WI38 (cell line): ENCODE data around the gene GNG10.

Experiments used
- H3K4me3 ChIP-seq: 2 replicates; pipeline ENCODE4 v1.5.1; 2011; ENCODE audit warnings: low read depth, mild to moderate bottlenecking, control low read depth, low read length
- TF ChIP-seq, protein P1 (sequence below): IDR thresholded peaks from 2 replicates; pipeline ENCODE4 v1.5.1; 2012; ENCODE audit warnings: low read depth, mild to moderate bottlenecking, control low read depth, low read length

GNG10 gene

DNA sequence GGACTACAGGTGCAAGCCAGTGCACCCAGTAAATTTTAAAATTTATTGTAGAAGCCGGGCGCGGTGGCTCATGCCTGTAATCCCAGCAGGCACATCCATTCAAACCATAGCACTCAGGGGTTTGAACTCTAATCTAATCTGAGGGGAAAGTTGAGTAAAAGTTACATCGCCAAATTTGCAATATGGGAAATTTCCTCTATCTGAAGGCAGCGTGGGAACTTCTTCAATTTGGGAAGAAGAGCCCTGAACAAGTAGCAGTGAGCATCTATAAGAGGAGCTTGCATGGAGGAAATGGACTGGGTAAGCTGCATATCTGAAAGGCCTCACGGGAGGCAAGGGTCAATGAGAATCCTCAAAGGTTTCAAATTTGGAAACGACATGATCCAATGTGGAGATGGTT lies 33.0 kb upstream of the GNG10 start:
- TF ChIP-seq, protein P1, sequence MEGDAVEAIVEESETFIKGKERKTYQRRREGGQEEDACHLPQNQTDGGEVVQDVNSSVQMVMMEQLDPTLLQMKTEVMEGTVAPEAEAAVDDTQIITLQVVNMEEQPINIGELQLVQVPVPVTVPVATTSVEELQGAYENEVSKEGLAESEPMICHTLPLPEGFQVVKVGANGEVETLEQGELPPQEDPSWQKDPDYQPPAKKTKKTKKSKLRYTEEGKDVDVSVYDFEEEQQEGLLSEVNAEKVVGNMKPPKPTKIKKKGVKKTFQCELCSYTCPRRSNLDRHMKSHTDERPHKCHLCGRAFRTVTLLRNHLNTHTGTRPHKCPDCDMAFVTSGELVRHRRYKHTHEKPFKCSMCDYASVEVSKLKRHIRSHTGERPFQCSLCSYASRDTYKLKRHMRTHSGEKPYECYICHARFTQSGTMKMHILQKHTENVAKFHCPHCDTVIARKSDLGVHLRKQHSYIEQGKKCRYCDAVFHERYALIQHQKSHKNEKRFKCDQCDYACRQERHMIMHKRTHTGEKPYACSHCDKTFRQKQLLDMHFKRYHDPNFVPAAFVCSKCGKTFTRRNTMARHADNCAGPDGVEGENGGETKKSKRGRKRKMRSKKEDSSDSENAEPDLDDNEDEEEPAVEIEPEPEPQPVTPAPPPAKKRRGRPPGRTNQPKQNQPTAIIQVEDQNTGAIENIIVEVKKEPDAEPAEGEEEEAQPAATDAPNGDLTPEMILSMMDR = no peak
- no peak overlapping the region for H3K4me3 ChIP-seq

DNA sequence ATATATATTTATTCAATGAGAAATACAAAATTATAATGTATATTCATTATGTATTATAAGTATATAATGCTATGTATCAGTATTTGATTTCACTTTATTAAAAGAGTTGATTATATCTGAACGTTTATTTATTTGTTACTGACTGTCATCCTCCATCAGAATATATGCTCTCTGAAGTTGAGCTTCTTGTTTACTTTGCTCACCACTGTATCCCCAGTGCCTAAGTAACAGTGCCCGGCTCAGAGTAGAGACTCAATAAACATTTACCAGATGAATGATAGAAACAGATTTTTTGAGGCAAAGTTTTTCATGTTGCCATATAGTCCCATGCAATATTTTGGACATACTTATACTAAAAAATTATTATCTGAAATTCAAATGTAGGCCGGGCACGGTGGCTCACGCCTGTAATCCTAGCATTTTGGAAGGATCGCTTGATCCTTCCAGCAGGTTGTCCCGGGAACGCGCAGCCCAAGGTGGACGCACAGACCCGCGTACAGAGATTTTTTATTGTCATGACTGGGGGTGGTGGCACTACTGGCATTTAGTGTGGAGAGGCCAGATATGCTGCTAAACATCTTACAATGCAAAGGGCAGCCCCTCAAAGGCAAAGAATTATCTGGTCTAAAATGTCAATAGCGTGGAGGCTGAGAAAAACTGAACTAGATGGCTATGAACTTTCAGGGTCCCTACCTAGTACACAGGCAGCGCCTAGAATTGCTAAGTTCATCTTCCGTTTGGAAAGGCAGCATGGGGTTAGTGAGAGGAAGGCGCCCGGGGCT lies 31.0 kb upstream of the GNG10 start:
- H3K4me3 ChIP-seq = peak overlapping the region; percentile 90
- TF ChIP-seq, protein P1 = no peak

DNA sequence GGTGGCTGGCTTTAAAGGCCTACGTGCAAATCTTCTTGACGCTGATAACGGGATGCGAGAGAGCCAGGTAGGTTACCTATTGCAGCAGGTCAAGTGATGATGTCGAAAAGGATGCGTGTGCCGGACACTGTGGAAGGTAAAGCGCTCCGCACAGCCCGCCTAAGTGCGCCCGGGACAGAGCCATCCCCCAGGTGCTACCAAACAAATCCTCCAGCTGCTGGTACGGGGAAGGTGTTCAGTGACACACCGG lies 30.5 kb upstream of the GNG10 start:
- TF ChIP-seq, protein P1 = no peak
- peak overlapping the region; percentile 90 for H3K4me3 ChIP-seq

DNA sequence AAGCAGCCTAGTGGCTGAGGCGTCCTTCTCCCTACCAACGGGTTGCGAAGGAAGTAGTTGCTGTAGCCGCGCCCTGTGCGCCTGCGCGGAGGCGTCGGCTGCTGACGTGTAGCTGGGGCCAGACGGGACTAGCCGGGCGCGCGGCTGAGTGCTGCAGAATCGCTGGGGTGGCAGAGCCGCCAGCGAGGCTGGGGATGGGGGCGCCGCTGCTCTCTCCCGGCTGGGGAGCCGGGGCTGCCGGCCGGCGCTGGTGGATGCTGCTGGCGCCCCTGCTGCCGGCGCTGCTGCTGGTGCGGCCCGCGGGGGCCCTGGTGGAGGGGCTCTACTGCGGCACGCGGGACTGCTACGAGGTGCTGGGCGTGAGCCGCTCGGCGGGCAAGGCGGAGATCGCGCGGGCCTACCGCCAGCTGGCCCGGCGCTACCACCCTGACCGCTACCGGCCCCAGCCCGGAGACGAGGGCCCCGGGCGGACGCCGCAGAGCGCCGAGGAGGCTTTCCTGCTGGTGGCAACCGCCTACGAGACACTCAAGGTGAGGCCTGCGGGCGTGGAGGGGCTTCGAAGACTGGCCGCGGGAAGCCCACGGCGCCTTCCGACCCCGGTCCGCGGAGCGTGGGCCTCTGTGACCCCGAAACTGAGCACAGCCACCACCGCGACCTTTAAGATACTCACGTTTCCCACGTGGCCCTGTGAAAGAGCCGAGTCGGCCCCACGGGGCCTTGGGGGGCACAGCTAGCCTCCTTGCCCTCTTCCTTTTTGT lies 30.0 kb upstream of the GNG10 start, which contains the start of gene DNAJC25:
DNAJC25 (plus strand) TSS at position 121 of the 758 bp plus-strand sequence; CDS start at position 195, 74 bp downstream.
- H3K4me3 ChIP-seq = peak within 1 kb of the TSS; percentile 90
- TF ChIP-seq, protein P1 = no peak

DNA sequence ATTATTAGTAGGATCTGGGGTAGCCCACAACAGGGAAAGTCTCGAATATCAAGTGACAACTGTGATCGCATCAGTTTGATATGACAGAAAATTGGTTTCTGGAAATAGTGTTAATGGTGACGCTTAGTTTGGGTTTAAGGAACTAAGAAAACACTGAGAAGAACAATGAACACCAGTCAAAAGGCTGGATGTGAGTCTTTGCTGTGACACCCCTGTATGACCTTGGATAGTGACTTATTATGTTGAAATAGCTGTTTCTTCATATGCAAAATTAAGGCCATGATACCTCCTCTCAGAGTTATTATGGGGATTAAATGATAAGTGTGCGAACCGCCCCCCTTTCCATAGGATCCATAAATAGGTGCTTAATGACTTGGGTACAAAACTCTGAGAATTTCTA lies 29.3 kb upstream of the GNG10 start:
- TF ChIP-seq, protein P1 = no peak
- H3K4me3 ChIP-seq = peak overlapping the region; percentile 90

DNA sequence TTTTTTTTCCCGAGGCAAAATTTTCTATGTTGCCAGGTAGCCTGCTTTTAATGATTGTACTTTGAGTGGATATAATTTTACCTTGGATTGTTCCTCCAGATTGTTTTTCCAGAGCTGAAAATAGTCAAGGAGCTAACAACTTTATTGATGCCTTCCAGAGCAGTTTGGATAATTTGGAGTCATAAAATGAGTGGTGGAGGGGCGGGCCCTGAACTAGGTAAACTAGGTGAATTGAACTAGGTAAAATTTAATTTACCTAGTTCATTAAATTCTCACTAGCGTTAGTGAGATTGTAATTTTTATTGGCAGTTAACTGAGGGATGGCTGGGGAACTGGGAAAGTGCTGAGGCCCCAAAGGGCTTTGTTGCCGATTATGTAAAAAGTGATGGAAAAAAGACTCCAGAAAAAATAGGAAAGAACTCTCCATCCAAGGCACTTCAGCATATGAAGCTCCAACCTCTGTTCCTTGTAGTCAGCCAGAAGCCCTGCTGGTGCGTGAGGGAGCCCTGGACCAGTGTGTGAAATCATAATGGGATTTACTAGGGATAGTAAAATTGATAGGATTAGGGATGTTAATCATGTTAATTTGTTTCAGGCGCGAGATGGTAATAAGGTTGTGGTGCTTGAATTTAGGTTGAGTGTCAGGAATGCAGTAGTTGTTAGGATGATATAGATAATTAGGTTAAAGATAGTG lies 28.6 kb upstream of the GNG10 start:
- peak overlapping the region; percentile 90 for H3K4me3 ChIP-seq
- TF ChIP-seq, protein P1 = no peak

DNA sequence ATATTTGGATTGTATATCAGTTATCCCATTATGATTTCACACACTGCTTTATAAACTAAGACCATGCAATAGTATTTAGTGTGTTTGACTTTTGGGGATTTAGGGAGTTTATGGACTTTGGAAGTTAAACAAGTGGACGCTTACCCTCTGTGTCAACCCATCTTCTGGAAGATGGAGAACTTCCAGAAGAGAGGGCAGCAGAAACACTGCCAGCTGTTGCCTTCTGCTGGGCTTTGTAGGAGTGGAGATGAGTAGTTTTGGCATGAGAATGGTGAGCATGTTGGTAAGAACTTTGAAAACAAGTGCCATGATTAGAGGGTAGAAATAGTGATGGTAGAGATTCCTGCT lies 28.0 kb upstream of the GNG10 start:
- TF ChIP-seq, protein P1 = no peak
- no peak overlapping the region for H3K4me3 ChIP-seq
